Gastrocnemius medialis (tissue), 4 donors: Measurements from ENCODE around the gene GUCY2C. TPM values are rescaled to one million over a fixed set of nuclear protein-coding genes. Genes with fewer than 3 reads are reported as not detected.

Experiments used
- ATAC-seq, 2 donors: fragments of 150-250 bp; one replicate each; pipeline ENCODE4 v1.9.1; 2016
- DNase-seq, 2 donors: peaks; one replicate each; pipeline ENCODE4 v3.0.0-alpha.2; 2019
- H3K27ac ChIP-seq, 4 donors: fragments of 200-600 bp; sonication (generic); 1 replicate in 1 of 4; 2 replicates in 3 of 4; pipeline ENCODE4 v1.5.1; 2016 to 2018; ENCODE audit warnings: mild to moderate bottlenecking in 2 of 4, moderate library complexity in 1 of 4
- H3K27me3 ChIP-seq, 3 donors: fragments of 200-600 bp; sonication (generic) in 2 of 3; 1 replicate in 1 of 3; 2 replicates in 2 of 3; pipeline versions ENCODE4 v1.5.1 to v1.6.0; 2016 to 2019; ENCODE audit warnings: mild to moderate bottlenecking in 1 of 3, moderate library complexity in 1 of 3
- H3K36me3 ChIP-seq, 2 donors: fragments of 200-600 bp; sonication (generic) in 1 of 2; one replicate each; pipeline ENCODE4 v1.5.1; 2017 to 2018
- H3K4me1 ChIP-seq, 2 donors: fragments of 200-600 bp; sonication (generic) in 1 of 2; one replicate each; pipeline ENCODE4 v1.5.1; 2016 to 2017; ENCODE audit warnings: mild to moderate bottlenecking in 2 of 2
- H3K4me3 ChIP-seq, 4 donors: fragments of 200-600 bp; sonication (generic) in 3 of 4; 1 replicate in 1 of 4; 2 replicates in 3 of 4; pipeline ENCODE4 v1.5.1; 2016 to 2019; ENCODE audit warnings: mild to moderate bottlenecking in 2 of 4
- H3K9me3 ChIP-seq, 3 donors: fragments of 200-600 bp; sonication (generic) in 2 of 3; 1 replicate in 1 of 3; 2 replicates in 2 of 3; pipeline ENCODE4 v1.5.1; 2016 to 2019
- POLR2A ChIP-seq, 2 donors: fragments of 450-650 bp; IDR thresholded peaks; one replicate each; pipeline ENCODE4 v1.6.1; 2017; ENCODE audit warnings: antibody characterized with exemption in 2 of 2, mild to moderate bottlenecking in 2 of 2, moderate library complexity in 2 of 2
- in situ Hi-C, 4 donors: fragments of 200-750 bp; cut with MboI; loops; one replicate each; pipeline versions ENCODE4 v1.15.0 to v1.8.0; 2017; ENCODE audit warnings: low sequenced_read_pairs in 4 of 4
- intact Hi-C: fragments of 100-400 bp; cut with DNase I; formaldehyde crosslinking; loops from one replicate; pipeline ENCODE4 v1.15.1; 2023; ENCODE audit warnings: low total_unique reads
- total RNA-seq, 4 donors: library from RNA; depleted of rRNA; stranded (reverse); fragments of >200 nt; gene quantifications; one replicate each; pipeline versions ENCODE4 v1.1.0 to v1.2.3, GENCODE V29; 2016
- TF ChIP-seq, protein P1 (sequence below), 5 experiments: fragments of 450-650 bp in 3 of 5; fragments of 200-600 bp in 2 of 5; sonication (generic) in 2 of 5; IDR thresholded peaks in 4 of 5; conservative IDR thresholded peaks in 1 of 5; 1 replicate in 4 of 5; 2 replicates in 1 of 5; pipeline ENCODE4 v1.5.1; 2016 to 2019; ENCODE audit warnings: antibody characterized with exemption in 5 of 5, mild to moderate bottlenecking in 3 of 5, moderate library complexity in 3 of 5

The GUCY2C gene
- total RNA-seq, 4 donors from 2014 or later, result 0.09 to 0.17 TPM; not detected in 2

DNA sequence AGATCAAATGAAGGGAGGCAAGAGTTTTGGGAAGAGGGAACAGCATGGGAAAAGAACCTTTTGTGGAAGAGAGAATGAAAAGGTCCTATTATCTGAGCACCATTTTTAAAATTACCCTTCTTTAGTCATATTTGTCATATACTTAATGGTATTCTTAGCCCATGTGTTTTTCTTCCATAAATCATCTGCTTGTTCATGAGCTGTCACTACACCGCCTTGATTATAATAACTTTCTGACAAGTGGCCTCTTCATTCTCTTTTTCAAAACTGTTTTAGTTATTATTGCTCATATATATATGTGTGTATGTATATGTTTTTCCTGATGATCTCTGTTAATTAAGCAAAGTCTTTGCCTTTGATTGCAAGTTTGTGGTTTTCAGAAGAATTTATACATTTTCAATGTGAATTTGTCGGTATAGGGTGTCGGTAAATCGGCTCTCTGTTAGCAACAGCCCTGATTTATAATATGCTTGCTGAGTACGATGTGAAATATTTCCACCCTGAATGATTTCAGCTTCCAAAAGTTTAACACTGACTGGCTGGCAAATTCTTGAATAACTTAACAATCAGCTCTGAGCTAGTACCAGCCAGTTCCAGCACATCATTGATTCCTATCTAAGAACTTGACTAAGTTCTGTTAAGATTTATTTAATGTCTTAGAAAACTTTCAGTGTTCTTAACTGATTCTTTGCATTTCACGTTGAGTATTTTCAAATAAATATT, 49.2 kb downstream of the GUCY2C start:
- H3K27ac ChIP-seq, result no peak overlapping the region
- ATAC-seq (no peak), DNase-seq (no peak)
- TF ChIP-seq, protein P1, sequence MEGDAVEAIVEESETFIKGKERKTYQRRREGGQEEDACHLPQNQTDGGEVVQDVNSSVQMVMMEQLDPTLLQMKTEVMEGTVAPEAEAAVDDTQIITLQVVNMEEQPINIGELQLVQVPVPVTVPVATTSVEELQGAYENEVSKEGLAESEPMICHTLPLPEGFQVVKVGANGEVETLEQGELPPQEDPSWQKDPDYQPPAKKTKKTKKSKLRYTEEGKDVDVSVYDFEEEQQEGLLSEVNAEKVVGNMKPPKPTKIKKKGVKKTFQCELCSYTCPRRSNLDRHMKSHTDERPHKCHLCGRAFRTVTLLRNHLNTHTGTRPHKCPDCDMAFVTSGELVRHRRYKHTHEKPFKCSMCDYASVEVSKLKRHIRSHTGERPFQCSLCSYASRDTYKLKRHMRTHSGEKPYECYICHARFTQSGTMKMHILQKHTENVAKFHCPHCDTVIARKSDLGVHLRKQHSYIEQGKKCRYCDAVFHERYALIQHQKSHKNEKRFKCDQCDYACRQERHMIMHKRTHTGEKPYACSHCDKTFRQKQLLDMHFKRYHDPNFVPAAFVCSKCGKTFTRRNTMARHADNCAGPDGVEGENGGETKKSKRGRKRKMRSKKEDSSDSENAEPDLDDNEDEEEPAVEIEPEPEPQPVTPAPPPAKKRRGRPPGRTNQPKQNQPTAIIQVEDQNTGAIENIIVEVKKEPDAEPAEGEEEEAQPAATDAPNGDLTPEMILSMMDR (IDR thresholded peaks at IDR 0.05 in 4 of 5, conservative IDR thresholded peaks at IDR 0.05 in 1 of 5), result no peak
- TF ChIP-seq POLR2A (IDR thresholded peaks at IDR 0.05), result no peak
- no peak overlapping the region for H3K4me3 ChIP-seq
- no peaks in the 10 kb centered on the region for H3K27me3 ChIP-seq
- H3K4me1 ChIP-seq, result peaks cover 0 to 3% of the 10 kb centered on the region in 2 donors
- H3K36me3 ChIP-seq, result no peaks in the 10 kb centered on the region
- in situ Hi-C loops, result loop anchor here in 3 of 4 donors (25.0 kb wide), 2 partner anchors 340 to 410 kb away; no protein-coding TSS in a partner anchor
- intact Hi-C loops, result no loop called here
- no peaks in the 10 kb centered on the region for H3K9me3 ChIP-seq

DNA sequence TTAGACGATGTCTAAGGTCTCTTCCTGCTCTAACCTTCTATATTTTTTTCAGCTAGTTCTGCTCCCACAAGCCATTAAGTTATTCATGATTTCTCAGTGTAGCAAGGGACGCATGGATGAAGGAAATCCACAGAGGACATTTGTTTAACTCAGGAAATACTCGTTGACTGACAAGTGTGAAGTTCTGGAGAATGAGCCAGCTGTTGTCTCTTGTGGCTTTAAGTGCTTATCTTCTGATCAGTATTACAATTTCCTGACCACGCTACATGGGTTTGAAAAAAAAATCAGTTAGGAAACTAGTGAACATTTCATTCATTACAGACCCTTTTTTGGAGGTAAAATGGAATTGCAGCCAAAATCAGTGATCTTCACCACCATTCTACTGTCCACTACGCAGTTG, 53.1 kb downstream of the GUCY2C start:
- in situ Hi-C loops, result loop anchor here in 3 of 4 donors (25.0 kb wide), 2 partner anchors 344 to 406 kb away; no protein-coding TSS in a partner anchor
- no peaks in the 10 kb centered on the region for H3K27me3 ChIP-seq
- no peak overlapping the region for H3K27ac ChIP-seq
- no peaks in the 10 kb centered on the region for H3K36me3 ChIP-seq
- H3K4me3 ChIP-seq, result no peak overlapping the region
- H3K4me1 ChIP-seq, result no peaks in the 10 kb centered on the region
- ATAC-seq, result no peak
- TF ChIP-seq, protein P1 (IDR thresholded peaks at IDR 0.05 in 4 of 5, conservative IDR thresholded peaks at IDR 0.05 in 1 of 5), result no peak
- TF ChIP-seq POLR2A (IDR thresholded peaks at IDR 0.05), result no peak
- no peak for DNase-seq
- no peaks in the 10 kb centered on the region for H3K9me3 ChIP-seq
- intact Hi-C loops, result no loop called here

DNA sequence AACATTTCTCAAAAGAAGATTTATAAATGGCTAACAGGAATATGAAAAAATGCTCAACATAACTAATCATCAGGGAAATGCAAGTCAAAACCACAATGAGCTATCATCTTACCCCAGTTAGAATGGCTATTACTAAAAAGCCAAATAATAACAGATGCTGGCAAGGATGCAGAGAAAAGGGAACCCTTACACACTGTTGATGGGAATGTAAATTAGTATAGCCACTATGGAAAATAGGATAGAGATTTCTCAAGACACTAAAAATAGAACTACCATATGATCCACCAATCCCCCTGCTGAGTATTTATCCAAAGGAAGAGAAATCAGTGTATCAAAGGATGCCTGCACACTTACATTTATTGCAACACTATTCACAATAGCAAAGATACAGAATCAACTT, 58.3 kb downstream of the GUCY2C start:
- in situ Hi-C loops, result loop anchor here in 3 of 4 donors (25.0 kb wide), 2 partner anchors 349 to 401 kb away; no protein-coding TSS in a partner anchor
- intact Hi-C loops, result no loop called here
- H3K4me3 ChIP-seq, result no peak overlapping the region

DNA sequence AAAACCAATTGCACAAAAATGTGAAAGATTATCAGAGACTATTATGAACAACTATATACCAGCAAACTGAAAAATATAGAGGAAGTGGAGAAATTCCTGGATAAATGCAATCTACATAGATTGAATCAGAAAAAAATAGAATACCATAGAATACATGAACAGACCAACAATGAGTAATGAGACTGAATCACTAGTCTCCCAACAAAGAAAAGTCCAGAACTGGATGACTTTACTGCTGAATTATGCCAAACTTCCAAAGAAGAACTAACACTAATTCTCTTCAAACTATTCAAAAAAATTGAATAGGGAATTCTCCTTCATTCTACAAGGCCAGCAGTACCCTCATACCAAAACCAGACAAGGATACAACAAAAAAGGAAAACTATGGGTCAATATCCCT, 60.6 kb downstream of the GUCY2C start:
- in situ Hi-C loops (loop anchor here in 3 of 4 donors (25.0 kb wide), 2 partner anchors 352 to 398 kb away; no protein-coding TSS in a partner anchor), intact Hi-C loops (no loop called here)
- Histone ChIP-seq H3K27ac (no peak overlapping the region), H3K4me1 (no peaks in the 10 kb centered on the region), H3K9me3 (peaks cover 0 to 2% (median 0%) of the 10 kb centered on the region in 3 donors), H3K4me3 (no peak overlapping the region), H3K27me3 (no peaks in the 10 kb centered on the region), H3K36me3 (no peaks in the 10 kb centered on the region)
- no peak for TF ChIP-seq POLR2A (IDR thresholded peaks at IDR 0.05)
- TF ChIP-seq, protein P1 (IDR thresholded peaks at IDR 0.05 in 4 of 5, conservative IDR thresholded peaks at IDR 0.05 in 1 of 5), result no peak
- no peak for DNase-seq
- no peak for ATAC-seq

More for the DNA sequence above, 58.3 kb downstream of the GUCY2C start:
- DNase-seq (no peak), ATAC-seq (no peak)
- Histone ChIP-seq H3K36me3 (no peaks in the 10 kb centered on the region), H3K27ac (no peak overlapping the region), H3K4me1 (no peaks in the 10 kb centered on the region), H3K27me3 (no peaks in the 10 kb centered on the region), H3K9me3 (peaks cover 0 to 2% (median 0%) of the 10 kb centered on the region in 3 donors)
- TF ChIP-seq, protein P1 (IDR thresholded peaks at IDR 0.05 in 4 of 5, conservative IDR thresholded peaks at IDR 0.05 in 1 of 5), result no peak
- no peak for TF ChIP-seq POLR2A (IDR thresholded peaks at IDR 0.05)
